Measurements from ENCODE around the gene SLIT3. TPM values are rescaled to one million over a fixed set of nuclear protein-coding genes. Genes with fewer than 3 reads are reported as not detected.

The SLIT3 gene
- total RNA-seq, 1 donor from 2014 or later, result 5.0 TPM

DNA sequence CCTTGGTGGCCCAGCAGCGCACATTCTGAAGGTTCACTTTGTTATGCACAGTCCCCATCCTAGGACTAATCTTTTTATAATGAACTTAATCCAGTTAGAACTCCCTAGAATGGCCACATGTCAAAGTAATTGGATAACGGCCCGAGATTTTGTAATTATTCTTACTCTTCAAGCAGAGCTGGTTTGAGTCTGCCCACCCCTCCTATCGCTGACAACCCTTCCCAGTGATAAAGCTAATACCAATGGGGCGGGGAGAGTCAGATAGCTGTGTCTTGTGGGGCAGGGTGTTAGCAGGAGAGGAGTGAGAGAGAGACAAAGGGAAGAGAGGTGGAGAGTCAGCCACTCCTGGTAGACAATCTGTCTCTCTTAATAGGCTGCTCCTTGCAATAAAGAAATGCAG, 356.9 kb downstream of the SLIT3 start:
- DNase-seq (ENCODE audit: low read depth), result no peak
- Histone ChIP-seq H3K4me3 (ENCODE audit: low read depth, low read length) (no peak overlapping the region), H3K27me3 (ENCODE audit: control insufficient read depth, insufficient read depth, low read length) (no peaks in the 10 kb centered on the region), H3K36me3 (ENCODE audit: control insufficient read depth, insufficient read depth, low read length) (no peaks in the 10 kb centered on the region)
- TF ChIP-seq, protein P1, sequence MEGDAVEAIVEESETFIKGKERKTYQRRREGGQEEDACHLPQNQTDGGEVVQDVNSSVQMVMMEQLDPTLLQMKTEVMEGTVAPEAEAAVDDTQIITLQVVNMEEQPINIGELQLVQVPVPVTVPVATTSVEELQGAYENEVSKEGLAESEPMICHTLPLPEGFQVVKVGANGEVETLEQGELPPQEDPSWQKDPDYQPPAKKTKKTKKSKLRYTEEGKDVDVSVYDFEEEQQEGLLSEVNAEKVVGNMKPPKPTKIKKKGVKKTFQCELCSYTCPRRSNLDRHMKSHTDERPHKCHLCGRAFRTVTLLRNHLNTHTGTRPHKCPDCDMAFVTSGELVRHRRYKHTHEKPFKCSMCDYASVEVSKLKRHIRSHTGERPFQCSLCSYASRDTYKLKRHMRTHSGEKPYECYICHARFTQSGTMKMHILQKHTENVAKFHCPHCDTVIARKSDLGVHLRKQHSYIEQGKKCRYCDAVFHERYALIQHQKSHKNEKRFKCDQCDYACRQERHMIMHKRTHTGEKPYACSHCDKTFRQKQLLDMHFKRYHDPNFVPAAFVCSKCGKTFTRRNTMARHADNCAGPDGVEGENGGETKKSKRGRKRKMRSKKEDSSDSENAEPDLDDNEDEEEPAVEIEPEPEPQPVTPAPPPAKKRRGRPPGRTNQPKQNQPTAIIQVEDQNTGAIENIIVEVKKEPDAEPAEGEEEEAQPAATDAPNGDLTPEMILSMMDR (IDR thresholded peaks at IDR 0.05; ENCODE audit: insufficient read depth, low read length, poor library complexity, severe bottlenecking), result no peak

DNA sequence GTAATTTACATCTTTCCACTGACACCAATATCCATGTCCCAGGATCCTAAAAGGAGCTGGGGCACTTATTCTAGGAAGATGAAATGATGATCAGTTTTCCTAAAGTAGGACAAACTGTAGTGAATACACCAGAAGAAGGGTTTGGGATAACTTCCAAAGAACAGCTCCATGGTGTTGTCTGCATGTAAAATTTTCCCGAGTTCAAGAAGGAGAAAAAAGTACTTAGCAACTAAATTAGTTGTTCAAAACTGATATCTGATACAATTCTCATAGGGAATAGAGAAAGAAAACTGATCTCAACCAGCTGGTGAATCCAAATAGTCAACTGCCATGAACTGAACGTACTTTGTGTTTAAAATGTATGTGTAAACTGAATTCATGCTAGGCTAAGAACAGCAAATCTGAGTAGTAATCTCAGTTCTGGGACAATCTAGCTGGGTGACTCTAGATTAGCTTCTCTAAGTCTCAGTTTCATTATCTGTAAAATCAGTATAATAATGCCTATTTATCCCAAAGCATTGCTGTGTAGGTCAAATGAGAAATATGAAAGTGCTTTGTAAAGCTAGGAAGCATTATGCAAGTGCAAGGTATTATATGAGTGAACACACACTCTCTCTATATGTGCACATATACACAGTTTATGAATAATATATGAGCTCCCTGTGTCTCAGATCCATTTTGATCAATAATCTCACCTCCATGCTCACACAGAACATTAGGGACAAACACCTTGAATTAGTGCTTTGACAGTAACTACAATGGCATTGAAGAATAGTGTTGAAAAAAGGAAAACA, 357.7 kb downstream of the SLIT3 start:
- Histone ChIP-seq H3K27me3 (ENCODE audit: control insufficient read depth, insufficient read depth, low read length) (no peaks in the 10 kb centered on the region), H3K4me3 (ENCODE audit: low read depth, low read length) (no peak overlapping the region), H3K36me3 (ENCODE audit: control insufficient read depth, insufficient read depth, low read length) (no peaks in the 10 kb centered on the region)
- TF ChIP-seq, protein P1 (IDR thresholded peaks at IDR 0.05; ENCODE audit: insufficient read depth, low read length, poor library complexity, severe bottlenecking), result no peak
- DNase-seq (ENCODE audit: low read depth), result no peak

- H3K36me3 ChIP-seq (ENCODE audit: control insufficient read depth, insufficient read depth, low read length), result no peaks in the 10 kb centered on the region
- no peaks in the 10 kb centered on the region for H3K27me3 ChIP-seq (ENCODE audit: control insufficient read depth, insufficient read depth, low read length)
- no peak overlapping the region for H3K4me3 ChIP-seq (ENCODE audit: low read depth, low read length)
- TF ChIP-seq, protein P1 (IDR thresholded peaks at IDR 0.05; ENCODE audit: insufficient read depth, low read length, poor library complexity, severe bottlenecking), result no peak
- no peak for DNase-seq (ENCODE audit: low read depth)
Observed at GRCh38 chr5:168941901-168942300, 359.0 kb downstream of the SLIT3 start.

GRCh38 chr5:168940712-168941111, 360.2 kb downstream of the SLIT3 start:
- TF ChIP-seq, protein P1 (IDR thresholded peaks at IDR 0.05; ENCODE audit: insufficient read depth, low read length, poor library complexity, severe bottlenecking), result no peak
- DNase-seq (ENCODE audit: low read depth), result no peak
- no peak overlapping the region for H3K4me3 ChIP-seq (ENCODE audit: low read depth, low read length)
- no peaks in the 10 kb centered on the region for H3K36me3 ChIP-seq (ENCODE audit: control insufficient read depth, insufficient read depth, low read length)
- H3K27me3 ChIP-seq (ENCODE audit: control insufficient read depth, insufficient read depth, low read length), result no peaks in the 10 kb centered on the region

DNA sequence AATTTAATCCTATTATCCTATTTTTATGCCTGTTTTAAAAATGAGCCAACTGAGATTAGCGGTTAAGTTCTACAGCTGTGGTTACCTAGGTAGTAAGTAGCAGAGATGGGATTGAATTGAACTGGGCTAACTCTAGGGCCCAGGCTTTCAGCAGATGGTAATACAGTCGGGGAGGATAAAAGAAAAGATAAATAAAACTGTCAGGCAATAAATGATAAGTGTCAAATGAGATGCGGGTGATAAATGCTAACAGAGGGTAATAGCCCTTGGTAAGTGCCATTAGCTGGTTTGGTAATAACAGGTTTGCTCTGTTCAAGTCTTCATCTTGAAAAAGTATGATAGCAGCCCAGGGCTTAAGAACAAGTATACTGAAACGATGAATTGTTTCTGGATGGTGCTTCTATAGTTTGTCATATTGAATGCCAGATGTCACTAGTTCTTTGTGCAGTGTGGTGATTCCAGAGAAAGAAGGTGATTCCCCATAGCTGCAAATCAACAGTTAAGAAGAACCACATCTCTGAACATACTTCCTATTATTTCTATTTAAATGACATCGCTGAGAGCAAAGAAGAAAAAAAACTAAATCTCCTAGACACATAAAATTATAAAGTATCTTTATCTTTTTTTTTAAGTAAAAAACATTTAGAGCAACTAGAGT, 360.9 kb downstream of the SLIT3 start:
- TF ChIP-seq, protein P1 (IDR thresholded peaks at IDR 0.05; ENCODE audit: insufficient read depth, low read length, poor library complexity, severe bottlenecking), result no peak
- Histone ChIP-seq H3K27me3 (ENCODE audit: control insufficient read depth, insufficient read depth, low read length) (no peaks in the 10 kb centered on the region), H3K36me3 (ENCODE audit: control insufficient read depth, insufficient read depth, low read length) (no peaks in the 10 kb centered on the region), H3K4me3 (ENCODE audit: low read depth, low read length) (no peak overlapping the region)
- DNase-seq (ENCODE audit: low read depth), result no peak
